Right lung (tissue), 5 donors: ENCODE data around the gene SPECC1L. TPM values are rescaled to one million over a fixed set of nuclear protein-coding genes. Genes with fewer than 3 reads are reported as not detected.

Experiments
- DNase-seq, 2 donors: peaks; one replicate each; pipeline ENCODE4 v3.0.0-alpha.2; 2013
- polyA plus RNA-seq, 5 donors: library from polyadenylated mRNA; unstranded; fragments of 120-200 nt; gene quantifications; one replicate each; pipeline versions ENCODE4 v1.2.1 to v1.2.3, GENCODE V29; 2013; ENCODE audit warnings: inconsistent platforms in 1 of 5, low replicate concordance in 1 of 5; ENCODE audit not compliant: insufficient read length in 5 of 5, insufficient read depth in 1 of 5

Gene SPECC1L
- polyA plus RNA-seq, 5 donors = 66.3 to 90.2 (median 81.6) TPM

DNA sequence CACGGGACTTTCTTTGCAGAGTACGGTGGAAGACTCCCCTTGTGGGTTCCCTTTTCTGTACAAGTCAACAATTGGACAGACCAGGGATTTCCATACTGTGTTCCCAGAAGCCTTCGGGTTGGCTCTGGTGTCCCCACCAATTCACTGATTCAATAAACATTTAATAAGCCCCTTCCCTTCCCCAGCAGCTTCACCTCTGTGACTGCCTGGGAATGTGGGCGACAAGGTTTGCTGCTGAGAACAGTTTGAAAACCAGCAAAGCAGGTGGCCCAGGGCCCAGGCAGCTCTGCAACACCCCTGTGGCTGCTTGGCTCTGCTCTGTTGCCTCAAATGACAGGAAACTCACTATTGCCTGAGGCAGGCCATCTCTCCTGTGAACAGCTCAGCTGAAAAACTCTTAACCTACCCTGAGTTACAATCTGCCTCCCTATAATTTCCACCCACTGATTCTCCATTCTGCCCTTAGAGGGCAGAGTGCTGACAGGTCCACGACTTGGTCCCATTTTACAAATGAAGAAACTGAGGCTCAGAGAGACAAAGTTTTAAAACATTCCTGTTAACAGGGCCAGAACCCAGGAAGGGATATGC, 167.2 kb downstream of the SPECC1L start:
- no peak for DNase-seq

DNA sequence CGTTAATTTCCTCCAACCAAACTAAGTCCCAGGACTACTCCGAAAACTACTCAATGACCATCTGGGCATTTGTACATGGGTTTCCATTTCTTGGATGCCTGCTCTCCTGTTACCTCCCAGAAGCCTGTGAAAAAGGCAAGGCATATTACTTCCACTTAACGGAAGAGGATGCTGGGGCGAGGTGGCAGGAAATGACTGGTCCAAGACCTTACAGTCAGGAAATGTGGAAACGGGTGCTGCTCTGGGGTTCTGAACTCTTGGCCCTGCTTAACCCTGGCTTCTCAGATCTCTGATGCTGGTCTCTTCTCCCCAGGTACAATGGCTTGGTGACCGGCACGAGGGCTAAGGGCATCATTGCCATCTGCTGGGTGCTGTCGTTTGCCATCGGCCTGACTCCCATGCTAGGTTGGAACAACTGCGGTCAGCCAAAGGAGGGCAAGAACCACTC, 169.7 kb downstream of the SPECC1L start:
- no peak for DNase-seq

DNA sequence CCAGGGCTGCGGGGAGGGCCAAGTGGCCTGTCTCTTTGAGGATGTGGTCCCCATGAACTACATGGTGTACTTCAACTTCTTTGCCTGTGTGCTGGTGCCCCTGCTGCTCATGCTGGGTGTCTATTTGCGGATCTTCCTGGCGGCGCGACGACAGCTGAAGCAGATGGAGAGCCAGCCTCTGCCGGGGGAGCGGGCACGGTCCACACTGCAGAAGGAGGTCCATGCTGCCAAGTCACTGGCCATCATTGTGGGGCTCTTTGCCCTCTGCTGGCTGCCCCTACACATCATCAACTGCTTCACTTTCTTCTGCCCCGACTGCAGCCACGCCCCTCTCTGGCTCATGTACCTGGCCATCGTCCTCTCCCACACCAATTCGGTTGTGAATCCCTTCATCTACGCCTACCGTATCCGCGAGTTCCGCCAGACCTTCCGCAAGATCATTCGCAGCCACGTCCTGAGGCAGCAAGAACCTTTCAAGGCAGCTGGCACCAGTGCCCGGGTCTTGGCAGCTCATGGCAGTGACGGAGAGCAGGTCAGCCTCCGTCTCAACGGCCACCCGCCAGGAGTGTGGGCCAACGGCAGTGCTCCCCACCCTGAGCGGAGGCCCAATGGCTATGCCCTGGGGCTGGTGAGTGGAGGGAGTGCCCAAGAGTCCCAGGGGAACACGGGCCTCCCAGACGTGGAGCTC, 170.2 kb downstream of the SPECC1L start:
- DNase-seq = no peak

GRCh38 chr22:24441406-24442351, 171.0 kb downstream of the SPECC1L start:
- DNase-seq = no peak

GRCh38 chr22:24442352-24442744, 171.7 kb downstream of the SPECC1L start:
- no peak for DNase-seq

GRCh38 chr22:24443668-24444067, 173.0 kb downstream of the SPECC1L start:
- no peak for DNase-seq

DNA sequence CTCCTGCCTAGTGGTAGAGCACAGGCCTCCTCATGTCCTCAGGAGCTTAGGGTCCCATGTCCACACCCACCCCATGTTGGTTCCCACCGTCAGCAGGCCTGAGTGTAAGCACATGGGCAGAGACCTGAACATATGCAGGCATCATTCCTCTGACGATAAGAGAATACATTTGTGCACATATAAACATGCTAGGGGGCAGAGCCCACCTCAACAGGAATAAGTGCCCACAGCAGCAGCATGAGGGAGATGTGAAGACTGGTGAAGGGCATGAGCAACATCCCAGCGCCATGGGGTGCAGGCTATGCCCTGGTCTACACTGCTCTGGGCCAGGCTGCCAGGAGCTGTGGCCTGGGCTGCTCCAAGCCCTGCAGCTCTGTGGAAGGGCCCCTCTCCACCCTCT, 173.6 kb downstream of the SPECC1L start:
- no peak for DNase-seq

DNA sequence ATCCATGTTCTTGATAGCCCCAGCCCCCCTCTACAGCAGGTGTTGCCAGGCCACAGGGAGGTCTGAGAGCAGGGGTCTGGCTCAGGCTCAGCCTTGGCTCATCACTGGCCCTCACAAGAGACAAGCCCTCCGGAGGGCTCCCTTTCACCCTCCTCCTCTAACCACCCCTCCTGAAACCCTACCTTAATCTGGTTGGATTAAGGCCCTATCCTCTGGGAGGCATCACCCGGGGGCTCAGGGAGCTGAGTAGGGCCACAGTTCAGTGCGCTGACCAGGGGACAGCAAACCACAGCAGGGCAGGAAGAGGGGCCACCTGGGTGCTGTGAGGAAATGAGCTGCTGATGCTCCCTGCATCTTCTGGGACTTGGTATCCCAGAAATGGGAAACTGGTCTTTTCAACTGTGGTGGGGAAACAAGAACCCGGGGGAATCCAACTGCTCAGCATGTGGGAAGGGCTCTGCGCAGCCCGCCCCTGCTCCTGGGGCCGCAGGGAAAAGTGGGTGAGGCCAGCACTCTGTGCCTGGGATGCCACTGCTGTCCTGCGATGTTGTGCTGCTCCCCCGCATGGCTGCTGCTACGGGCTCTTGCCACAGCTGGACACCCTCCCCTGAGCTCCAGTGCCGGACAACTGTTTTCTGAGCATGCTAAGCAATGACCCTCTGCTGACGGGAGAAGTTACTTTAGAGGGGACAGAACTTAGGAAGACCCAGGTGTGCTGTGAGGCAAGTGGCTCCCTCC, 174.3 kb downstream of the SPECC1L start:
- no peak for DNase-seq

- DNase-seq = no peak
Observed at GRCh38 chr22:24445481-24446259, 175.0 kb downstream of the SPECC1L start.

DNA sequence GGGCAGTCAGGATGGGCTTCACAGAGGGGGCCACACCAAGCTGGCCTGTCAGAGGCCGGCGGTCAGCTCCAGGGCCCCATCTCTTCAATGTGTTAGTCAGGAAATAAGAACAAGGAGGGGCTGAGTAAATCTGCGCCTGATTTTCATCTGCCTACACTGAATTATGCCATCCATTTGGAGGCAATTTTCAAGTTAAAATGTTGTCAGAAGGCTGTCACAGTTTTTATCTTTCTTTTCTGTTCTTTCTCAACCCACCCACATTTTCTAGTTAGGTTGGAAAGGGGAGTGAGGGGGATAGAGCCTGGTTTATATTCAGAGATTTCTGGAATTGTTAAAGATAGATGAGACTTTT, 175.6 kb downstream of the SPECC1L start:
- no peak for DNase-seq

DNA sequence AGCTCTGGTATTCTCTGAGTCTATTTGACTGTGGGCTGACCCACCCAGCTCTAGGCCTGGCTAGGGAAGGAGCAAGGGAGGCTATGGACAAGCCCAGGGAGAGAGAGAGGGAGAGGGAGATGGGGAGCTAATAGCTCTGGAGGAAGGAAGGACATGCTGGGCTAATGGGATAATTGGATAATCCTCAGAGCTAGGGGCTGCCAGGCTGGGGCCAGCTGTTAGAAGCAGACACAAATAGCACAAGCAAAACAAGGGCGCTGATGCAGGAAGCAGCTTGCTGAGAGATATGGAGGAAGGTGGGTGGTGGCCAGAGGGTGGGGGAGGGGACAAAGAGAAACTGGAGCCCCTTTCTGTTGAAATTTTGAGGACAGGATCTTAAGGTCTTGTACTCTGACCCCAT, 180.0 kb downstream of the SPECC1L start:
- DNase-seq = peak; percentile 49 to 70

DNA sequence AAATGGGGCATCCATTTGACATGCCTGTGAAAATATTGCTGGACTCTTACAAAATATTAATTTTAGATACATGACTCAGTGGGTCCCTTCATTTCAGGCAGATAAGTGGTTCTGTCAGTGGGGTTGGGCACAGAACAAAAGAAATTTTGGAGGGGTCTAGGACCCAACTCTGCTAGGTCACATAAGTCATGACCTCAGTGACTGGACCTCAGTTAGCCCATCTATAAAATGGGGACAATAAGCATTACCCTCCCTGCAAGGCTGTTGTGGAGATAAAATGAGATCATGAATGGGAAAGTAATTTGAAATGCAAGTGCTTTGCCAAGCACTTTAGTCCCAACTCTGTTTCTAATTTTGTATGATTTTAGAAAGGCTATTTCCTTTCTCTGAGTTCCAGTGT, 180.5 kb downstream of the SPECC1L start:
- no peak for DNase-seq

DNA sequence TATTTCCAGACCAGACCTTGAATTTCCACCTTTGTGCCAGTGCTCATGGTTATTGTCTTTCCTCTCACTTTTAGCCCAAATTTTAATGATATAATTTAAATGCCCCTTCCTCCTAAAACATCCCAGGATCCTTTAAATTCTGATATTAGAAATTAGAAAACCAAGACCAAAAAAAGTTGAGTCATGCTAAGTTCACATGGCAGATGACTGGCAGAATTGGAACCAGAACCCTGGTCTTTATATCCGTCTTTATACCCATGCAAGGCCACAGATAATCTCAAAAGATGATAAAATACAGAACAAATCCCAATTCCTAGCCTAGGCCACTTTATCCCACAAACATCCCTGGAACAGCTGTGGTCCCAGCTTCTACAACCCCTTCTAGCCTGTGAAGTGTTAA, 183.2 kb downstream of the SPECC1L start:
- DNase-seq = no peak

DNA sequence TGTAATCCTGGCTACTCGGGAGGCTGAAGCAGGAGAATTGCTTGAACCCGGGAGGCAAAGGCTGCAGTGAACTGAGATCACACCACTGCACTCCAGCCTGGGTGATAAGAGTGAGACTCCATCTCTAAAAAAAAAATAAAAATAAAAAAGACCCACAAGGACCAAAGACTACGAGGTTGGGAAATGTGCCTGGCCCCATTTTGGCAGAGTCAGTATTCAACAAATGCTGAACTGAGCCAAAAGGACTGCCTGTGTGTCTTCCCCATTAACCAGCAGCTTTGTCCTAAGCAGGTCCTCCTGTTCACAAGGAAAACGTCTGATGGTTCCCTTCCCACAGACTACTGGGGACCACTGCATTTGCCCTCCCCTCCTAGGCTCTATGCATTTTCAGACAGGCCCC, 184.4 kb downstream of the SPECC1L start:
- no peak for DNase-seq

- no peak for DNase-seq
Observed at GRCh38 chr22:24455751-24456426, 185.3 kb downstream of the SPECC1L start.

- DNase-seq = no peak
Observed at GRCh38 chr22:24457894-24458420, 187.3 kb downstream of the SPECC1L start.

DNA sequence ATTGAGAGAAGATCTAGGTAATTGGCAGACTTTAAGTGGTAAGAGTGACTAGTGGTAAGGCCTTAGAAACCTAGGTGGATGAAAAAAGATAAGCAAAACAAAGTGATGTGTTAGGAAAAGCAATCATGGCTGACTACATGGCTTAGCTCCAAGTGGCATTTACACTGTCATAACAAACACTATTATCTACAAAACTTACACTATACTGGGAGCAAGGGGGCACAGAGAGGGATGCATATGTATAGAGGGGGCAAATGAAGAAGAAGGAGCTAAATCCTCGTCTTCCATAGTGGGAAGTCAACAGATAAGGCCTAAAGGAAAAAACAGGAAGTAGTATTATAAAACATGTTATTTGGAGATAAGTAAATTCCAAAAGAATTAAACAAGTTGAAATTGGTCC, 189.3 kb downstream of the SPECC1L start:
- DNase-seq = no peak

- DNase-seq = no peak
Observed at GRCh38 chr22:24460418-24461089, 189.9 kb downstream of the SPECC1L start.

- DNase-seq = no peak
Observed at GRCh38 chr22:24463071-24463760, 192.6 kb downstream of the SPECC1L start.
